ENCODE measurements around the gene ZNF750.

GRCh38 chr17:82848022-82848592 is 8.3 kb upstream of the ZNF750 start:
- no peak for TF ChIP-seq CTCF (conservative IDR thresholded peaks at IDR 0.05; ENCODE audit: low read depth, low read length)
- no peak for TF ChIP-seq EZH2 (IDR thresholded peaks at IDR 0.05; ENCODE audit: borderline replicate concordance, low read depth, low read length, poor library complexity, severe bottlenecking)
